ENCODE results near the gene RRAS.
"Not testable (repeated sequence)": the region's sequence is repeated elsewhere in the genome, so short reads cannot be mapped to it uniquely, and the experiment has no call there.

RRAS gene

DNA sequence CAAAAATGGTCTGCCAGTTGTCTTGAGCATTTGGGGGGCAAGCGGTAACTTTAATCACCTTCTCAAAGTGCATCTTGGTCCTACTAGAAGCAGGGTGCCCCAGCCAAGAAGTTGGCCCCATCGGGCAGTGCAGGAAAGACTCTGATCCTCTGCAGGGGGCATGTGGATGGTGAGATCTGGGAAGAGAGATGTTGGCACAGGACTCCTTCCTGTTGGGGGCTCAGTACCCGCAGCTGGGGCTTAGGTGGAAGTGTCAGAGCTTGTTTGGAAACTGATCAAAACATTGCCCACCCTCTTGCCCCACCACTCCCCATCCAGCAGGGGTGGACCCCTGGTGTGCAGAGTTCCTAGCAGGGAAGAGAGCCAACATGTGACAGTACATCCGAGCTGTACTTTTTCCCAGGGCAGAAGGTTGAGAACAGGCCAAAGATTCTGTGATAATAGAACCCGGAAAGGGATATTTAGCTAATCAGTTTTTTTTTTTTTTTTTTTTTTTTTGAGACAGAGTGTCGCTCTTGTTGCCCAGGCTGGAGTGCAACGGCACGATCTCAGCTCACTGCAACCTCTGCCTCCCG lies 8.8 kb downstream of the RRAS start:
- CTCF ChIA-PET: interaction anchor here (0.7 to 1.5 kb wide), 2 partner anchors 22 to 50 kb away, joined by 3 read pairs; no protein-coding TSS in a partner anchor

DNA sequence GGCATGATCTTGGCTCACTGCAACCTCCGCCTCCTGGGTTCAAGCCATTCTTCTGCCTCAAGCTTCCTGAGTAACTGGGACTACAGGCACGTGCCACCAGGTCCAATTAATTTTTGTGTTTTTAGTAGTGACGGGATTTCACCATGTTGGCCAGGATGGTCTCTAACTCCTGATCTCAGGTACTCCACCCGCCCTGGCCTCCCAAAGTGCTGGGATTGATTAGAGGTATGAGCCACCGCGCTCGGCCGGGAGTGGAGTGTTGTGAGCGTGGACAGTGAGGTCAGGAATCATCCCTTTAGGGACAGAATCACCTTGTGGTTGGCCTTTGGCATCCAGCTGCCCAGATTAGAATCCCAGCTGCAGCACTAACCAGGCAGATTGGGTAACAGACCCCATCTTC lies 10.3 kb downstream of the RRAS start:
- CTCF ChIA-PET: interaction anchor here (0.7 to 1.5 kb wide), 2 partner anchors 9 to 51 kb away, joined by 3 read pairs; no protein-coding TSS in a partner anchor
- TF ChIP-seq, protein P1, sequence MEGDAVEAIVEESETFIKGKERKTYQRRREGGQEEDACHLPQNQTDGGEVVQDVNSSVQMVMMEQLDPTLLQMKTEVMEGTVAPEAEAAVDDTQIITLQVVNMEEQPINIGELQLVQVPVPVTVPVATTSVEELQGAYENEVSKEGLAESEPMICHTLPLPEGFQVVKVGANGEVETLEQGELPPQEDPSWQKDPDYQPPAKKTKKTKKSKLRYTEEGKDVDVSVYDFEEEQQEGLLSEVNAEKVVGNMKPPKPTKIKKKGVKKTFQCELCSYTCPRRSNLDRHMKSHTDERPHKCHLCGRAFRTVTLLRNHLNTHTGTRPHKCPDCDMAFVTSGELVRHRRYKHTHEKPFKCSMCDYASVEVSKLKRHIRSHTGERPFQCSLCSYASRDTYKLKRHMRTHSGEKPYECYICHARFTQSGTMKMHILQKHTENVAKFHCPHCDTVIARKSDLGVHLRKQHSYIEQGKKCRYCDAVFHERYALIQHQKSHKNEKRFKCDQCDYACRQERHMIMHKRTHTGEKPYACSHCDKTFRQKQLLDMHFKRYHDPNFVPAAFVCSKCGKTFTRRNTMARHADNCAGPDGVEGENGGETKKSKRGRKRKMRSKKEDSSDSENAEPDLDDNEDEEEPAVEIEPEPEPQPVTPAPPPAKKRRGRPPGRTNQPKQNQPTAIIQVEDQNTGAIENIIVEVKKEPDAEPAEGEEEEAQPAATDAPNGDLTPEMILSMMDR (IDR thresholded peaks at IDR 0.05; ENCODE audit: insufficient read depth, low read length, missing control alignments): no peak
- no peak overlapping the region for H3K4me3 ChIP-seq (ENCODE audit: low read depth, low read length)
- POLR2A ChIA-PET: no interaction called here
- no peak for DNase-seq (ENCODE audit: low read depth, low spot score)

More for the DNA sequence above, 8.8 kb downstream of the RRAS start:
- TF ChIP-seq, protein P1 (IDR thresholded peaks at IDR 0.05; ENCODE audit: insufficient read depth, low read length, missing control alignments): no peak
- POLR2A ChIA-PET: interaction anchor here (0.7 to 1.2 kb wide), 3 partner anchors 10 to 1008 kb away, joined by 3 to 7 read pairs (median 3); partner anchors contain the start of gene NOSIP
- H3K4me3 ChIP-seq (ENCODE audit: low read depth, low read length): no peak overlapping the region
- DNase-seq (ENCODE audit: low read depth, low spot score): no peak

DNA sequence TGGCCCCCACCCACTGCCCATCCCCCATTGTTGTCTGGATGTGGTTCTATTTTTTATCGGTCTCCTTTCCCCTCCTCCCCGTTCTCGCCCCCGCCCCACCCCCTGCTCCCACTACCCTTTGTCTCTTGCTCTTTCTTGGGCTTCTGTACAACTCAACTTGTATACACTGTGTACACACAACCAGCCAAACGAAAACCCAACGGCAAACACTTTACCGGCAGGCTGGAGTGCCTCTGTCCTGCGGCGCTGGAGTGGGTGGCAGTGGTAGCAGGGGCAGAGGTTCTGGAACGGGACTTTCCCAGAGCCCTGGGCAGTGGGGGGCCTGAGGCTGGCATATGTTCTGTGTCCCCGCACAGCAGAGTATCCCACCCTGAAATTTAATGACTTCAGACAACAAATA lies 13.7 kb downstream of the RRAS start:
- ChIA-PET CTCF (no interaction called here), POLR2A (no interaction called here)
- H3K4me3 ChIP-seq (ENCODE audit: low read depth, low read length): no peak overlapping the region
- no peak for DNase-seq (ENCODE audit: low read depth, low spot score)
- TF ChIP-seq, protein P1 (IDR thresholded peaks at IDR 0.05; ENCODE audit: insufficient read depth, low read length, missing control alignments): no peak

DNA sequence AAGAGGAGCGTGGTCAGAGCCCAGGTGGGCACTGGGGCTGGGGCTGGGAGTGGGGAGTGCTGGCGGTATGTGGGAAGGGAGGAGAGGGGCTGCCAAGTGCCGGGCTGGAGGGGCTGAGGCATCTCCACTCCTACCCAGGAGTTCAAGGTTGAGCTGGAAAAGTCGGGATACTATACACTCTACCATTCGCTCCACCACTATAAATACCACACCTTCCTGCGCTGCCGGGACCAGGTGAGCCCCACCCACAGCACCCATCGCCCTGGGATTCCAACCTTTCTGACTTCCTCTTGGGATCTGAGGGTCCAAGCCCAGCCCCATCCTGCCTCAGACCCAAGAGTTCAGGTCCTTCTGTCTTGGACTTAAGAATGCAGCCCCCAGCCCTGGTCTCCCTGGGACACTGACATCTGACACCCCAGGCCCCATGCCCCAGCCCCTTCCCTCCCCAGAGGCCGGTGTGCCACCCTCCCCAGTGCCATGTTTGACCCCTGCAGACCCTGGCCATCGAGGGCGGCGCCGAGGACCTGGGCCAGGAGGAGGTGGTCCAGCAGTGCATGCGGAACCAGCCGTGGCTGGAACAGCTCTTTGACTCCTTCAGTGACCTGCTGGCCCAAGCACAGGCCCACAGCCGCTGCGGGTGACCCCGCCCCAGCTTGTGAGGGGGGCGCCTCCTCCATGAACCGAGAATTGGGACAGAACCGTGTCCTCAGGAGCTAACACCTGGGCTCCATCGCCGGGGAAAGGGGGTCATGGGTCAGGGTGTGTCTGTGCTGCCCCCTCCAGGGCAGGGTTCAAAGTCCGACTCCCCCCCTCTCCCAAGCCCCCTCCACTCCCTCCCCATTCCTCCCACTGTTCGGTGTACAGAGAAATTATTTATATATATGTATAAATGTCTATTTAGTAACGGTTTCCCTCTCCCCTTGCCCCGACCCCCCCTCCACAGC lies 14.7 kb downstream of the RRAS start:
- DNase-seq (ENCODE audit: low read depth, low spot score): no peak
- ChIA-PET CTCF (no interaction called here), POLR2A (interaction anchor here (0.9 kb wide), 1 partner anchor 15 kb away, joined by 3 read pairs; no protein-coding TSS in a partner anchor)
- H3K4me3 ChIP-seq (ENCODE audit: low read depth, low read length): no peak overlapping the region
- TF ChIP-seq, protein P1 (IDR thresholded peaks at IDR 0.05; ENCODE audit: insufficient read depth, low read length, missing control alignments): no peak

DNA sequence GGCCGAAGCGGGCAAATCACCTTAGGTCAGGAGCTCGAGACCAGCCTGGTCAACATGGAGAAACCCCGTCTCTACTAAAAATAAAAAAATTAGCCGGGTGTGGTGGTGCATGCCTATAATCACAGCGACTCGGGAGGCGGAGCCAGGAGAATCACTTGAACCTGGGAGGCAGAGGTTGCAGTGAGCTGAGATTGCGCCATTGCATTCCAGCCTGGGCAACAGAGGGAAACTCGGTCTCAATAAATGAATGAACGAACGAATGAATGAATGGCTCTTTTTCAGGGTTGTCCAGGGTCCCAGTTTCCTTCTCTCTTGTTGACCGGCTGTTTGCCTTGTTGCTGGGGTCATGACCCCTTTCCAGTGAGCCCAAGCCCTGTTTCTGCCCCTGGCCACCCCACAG lies 22.1 kb downstream of the RRAS start:
- CTCF ChIA-PET: interaction anchor here (0.6 to 1.8 kb wide), 3 partner anchors 13 to 71 kb away, joined by 3 to 8 read pairs (median 4); no protein-coding TSS in a partner anchor
- DNase-seq (ENCODE audit: low read depth, low spot score); H3K4me3 ChIP-seq (ENCODE audit: low read depth, low read length): not testable (repeated sequence)
- POLR2A ChIA-PET: interaction anchor here (1.5 kb wide), 1 partner anchor 16 kb away, joined by 3 read pairs; no protein-coding TSS in a partner anchor

DNA sequence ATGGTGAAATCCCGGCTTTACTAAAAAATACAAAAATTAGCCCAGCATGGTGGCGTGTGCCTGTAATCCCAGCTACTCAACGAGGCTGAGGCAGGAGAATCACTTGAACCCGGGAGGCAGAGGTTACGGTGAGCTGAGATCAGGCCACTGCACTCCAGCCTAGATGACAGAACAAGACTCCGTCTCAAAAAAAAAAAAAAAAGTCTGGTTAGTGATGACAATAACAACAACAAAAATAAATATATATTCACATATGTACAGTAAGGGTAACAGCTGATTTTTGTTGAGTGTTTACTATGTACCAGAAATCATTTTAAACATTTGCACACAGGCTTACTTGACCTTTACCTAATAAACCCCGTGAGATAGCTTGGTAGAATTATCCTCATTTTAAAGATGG lies 23.0 kb downstream of the RRAS start:
- ChIA-PET CTCF (interaction anchor here (0.9 kb wide), 1 partner anchor 47 kb away, joined by 3 read pairs; no protein-coding TSS in a partner anchor), POLR2A (interaction anchor here (1.3 kb wide), 1 partner anchor 23 kb away, joined by 5 read pairs; the partner anchor contains the start of gene RRAS)
- no peak for DNase-seq (ENCODE audit: low read depth, low spot score)
- H3K4me3 ChIP-seq (ENCODE audit: low read depth, low read length): no peak overlapping the region
- TF ChIP-seq, protein P1 (IDR thresholded peaks at IDR 0.05; ENCODE audit: insufficient read depth, low read length, missing control alignments): no peak
